SH-SY5Y (cell line): ENCODE data around the gene POLR1H.

Experiments used
- GATA2 ChIP-seq: IDR thresholded peaks from 2 replicates; pipeline ENCODE4 v1.6.1; 2011; ENCODE audit warnings: mild to moderate bottlenecking, low read depth, low read length
- GATA3 ChIP-seq: IDR thresholded peaks from 2 replicates; pipeline ENCODE4 v1.6.1; 2011; ENCODE audit warnings: low read depth, mild to moderate bottlenecking, low read length, moderate library complexity

DNA sequence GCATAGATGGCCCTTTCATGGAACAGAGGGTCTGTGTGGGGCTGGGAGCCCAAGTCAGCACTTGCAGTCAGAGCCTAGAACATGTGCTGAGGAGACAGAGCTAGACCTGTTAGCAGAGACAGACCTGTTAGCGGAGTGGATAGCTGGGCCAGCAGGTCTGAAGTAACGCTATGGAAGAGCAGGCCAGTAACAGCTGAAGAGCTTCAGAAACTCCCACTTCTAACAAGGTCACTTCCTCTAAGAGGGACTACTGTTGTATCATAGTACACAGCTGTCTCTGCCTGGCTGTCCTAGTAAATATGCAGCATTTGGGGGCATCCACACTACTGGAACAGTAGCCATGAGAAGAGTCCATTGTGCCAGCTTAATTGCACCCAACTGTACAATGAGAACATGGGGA, 41.2 kb upstream of the POLR1H start:
- TF ChIP-seq GATA2 (no peak), GATA3 (no peak)
